CD1c-positive myeloid dendritic cell (primary cell): ENCODE results near the gene RIN3.
A peak's percentile ranks its signal among the peaks of the same experiment; 100 is the strongest.

Experiments
- DNase-seq: peaks from one replicate; pipeline ENCODE4 v3.0.0-alpha.2; 2016; ENCODE audit errors: extremely low spot score

The RIN3 gene

GRCh38 chr14:92646952-92647796, 133.6 kb downstream of the RIN3 start:
- no peak for DNase-seq

DNA sequence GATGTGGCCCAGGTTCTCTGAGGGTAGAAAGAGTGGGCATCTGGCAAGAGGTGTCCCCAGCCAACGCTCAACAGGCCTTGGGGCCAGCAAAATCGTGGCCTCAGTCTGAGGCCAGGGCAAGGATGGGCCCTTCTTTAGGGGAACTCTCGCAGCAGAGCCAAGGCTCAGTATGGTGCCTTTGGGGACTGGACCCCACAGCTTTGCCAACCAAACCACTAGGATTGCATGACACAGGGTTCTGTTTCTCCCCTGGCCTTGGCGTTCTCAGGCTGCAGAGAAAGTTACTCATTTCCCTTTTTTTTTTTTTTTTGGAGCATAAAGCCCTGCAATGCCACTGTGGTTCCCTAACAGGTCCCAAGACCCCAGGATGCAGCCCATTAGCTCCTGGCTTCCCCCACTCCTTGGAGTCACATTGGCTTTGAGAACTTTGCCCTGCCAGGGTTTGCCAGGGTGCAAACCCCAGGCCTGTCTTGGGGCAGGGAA, 134.3 kb downstream of the RIN3 start:
- peak; percentile 76 for DNase-seq

DNA sequence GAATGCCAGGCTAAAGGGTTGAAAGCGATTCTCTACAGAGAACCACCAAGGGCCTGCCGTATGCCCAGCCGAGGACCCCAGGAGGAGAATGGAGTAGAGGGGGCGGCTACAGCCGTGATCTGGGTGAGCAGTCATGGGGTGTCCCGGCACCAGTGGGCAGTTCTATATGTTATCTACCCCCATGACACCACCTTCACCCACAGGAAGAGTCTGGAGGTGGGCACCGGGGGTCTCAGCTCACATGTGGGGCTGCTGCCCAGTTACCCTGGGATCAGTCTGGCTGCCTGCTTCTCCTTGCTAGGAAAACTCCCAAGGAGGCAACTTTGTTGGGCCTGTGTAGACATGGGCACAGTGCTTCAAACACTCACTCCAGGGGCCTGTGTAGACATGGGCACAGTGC, 135.5 kb downstream of the RIN3 start:
- DNase-seq: no peak

DNA sequence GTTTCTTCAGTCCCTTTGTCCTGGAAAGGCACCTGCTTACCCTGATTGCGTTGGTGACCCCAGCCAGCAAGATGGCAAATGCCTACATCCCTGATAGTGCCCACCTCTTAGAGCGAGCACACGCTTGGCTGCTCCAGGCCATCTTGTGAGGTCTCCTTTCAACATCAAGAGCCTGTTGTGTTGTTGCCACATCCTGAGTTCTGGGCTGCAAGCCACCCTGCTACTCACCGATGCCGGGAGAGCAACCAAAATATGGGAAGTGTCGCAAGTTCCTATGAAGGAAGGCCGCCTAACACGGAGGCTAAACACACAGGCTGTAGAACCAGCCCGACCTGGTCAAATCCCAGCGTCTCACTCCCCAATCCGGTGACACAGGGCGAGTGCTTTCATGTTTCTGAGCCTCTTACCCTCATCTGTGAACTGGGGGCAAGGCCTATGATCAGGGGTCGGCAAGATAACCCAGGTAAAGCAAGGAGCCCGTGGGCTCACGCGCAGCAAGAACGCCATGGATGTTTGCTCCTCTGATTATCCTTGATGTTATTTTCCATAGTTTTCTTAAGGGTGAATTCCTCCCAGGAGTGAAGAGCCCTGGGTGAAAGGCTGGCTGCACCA, 136.5 kb downstream of the RIN3 start:
- peak; percentile 93 for DNase-seq

DNA sequence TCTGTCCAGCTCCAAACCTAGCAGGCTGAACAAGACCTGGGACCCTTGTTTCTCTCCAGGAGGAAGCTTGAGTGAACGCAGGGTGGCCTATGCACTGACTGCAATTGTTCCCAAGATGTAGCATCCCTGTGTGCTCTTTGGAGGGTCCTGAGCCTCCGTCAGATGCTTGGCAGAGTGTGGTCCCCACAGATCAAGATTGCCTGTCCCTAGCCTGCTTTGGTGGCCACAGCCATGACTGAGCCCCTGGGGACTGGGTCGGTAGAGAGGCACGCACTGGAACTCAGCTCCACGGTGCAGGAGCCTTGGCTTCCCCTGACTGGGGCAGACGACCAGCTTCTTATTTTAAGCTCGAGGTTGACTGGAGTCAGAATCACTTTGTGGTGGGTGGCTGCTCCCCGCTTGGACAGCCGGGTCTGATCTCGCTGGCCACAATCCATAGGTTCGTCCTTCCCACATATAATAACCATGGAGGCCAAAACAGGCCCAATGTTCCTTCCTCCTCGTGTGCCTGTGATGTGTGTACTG, 137.1 kb downstream of the RIN3 start:
- DNase-seq: no peak

DNA sequence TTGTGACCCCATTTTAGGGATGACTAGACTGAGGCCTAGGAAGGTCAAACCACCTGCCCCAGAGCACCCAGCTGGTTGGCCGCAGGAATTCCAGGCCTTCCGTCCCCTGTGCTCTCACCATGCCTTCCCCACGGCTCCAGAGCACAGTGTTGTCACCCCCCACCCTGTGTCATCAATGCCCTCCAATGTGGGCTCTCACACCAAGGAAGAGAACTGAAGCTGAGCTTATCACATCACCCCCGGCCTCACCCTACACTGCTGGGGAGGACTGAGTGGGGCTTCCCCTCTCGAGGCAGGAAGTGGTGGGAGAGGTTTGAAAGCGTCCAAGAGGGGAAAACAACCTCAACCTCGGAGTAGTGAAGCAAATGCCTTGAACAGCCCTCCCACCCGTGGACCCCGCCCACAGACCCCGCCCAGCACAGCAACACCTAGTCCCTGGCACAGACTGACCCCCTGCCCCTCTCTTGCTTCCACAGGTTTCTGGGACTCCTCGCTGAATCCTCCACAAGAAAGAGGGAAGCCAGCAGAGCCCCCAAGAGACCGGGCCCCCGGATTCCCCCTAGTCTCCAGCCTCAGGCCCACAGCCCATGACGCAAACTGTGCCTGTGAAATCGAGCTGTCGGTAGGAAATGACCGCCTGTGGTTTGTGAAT, 137.7 kb downstream of the RIN3 start:
- peak; percentile 92 for DNase-seq

GRCh38 chr14:92651758-92652406, 138.3 kb downstream of the RIN3 start:
- DNase-seq: peak; percentile 73

DNA sequence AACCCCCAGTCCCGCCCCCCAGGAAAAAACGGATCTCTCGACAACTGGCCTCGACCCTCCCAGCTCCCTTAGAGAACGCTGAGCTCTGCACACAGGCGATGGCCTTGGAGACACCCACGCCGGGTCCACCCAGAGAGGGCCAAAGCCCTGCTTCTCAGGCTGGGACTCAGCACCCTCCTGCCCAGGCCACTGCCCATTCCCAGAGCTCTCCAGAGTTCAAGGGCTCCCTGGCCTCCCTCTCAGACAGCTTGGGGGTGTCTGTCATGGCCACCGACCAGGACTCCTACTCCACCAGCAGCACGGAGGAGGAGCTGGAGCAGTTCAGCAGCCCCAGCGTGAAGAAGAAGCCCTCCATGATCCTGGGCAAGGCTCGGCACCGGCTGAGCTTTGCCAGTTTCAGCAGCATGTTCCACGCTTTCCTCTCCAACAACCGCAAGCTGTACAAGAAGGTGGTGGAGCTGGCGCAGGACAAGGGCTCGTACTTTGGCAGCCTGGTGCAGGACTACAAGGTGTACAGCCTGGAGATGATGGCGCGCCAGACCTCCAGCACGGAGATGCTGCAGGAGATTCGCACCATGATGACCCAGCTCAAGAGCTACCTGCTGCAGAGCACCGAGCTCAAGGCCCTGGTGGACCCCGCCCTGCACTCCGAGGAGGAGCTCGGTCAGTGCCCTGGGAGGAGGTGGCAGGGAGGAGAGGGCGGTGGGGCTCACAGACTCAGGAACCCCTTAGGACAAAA, 139.0 kb downstream of the RIN3 start:
- DNase-seq: peak; percentile 63

DNA sequence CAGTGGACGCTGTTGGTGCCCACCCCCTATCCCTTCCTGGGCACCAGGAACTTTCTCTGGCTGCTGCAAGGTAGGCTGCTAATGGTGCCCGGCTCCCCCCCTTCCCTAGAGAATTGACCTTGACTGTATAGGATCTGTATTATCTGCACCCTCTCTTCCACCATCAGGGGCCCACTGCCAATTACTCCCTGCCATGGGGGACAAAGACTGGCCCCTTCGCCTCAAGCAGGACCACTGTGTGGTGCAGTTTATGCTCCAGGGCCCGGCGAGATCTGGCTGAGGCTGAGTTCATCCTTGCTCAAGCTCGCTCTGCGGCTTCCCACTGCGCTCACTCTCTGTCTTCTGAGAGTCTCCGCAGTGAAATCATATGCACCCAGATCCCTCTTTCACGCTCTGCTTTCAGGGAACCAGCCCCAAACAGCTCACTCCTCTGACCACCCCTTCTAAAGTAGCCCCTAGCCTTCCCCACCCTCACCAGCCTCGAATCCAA, 139.6 kb downstream of the RIN3 start:
- DNase-seq: peak; percentile 45

- no peak for DNase-seq
Observed at GRCh38 chr14:92654239-92654901, 140.8 kb downstream of the RIN3 start.

GRCh38 chr14:92655419-92656201, 142.0 kb downstream of the RIN3 start:
- DNase-seq: peak; percentile 49

DNA sequence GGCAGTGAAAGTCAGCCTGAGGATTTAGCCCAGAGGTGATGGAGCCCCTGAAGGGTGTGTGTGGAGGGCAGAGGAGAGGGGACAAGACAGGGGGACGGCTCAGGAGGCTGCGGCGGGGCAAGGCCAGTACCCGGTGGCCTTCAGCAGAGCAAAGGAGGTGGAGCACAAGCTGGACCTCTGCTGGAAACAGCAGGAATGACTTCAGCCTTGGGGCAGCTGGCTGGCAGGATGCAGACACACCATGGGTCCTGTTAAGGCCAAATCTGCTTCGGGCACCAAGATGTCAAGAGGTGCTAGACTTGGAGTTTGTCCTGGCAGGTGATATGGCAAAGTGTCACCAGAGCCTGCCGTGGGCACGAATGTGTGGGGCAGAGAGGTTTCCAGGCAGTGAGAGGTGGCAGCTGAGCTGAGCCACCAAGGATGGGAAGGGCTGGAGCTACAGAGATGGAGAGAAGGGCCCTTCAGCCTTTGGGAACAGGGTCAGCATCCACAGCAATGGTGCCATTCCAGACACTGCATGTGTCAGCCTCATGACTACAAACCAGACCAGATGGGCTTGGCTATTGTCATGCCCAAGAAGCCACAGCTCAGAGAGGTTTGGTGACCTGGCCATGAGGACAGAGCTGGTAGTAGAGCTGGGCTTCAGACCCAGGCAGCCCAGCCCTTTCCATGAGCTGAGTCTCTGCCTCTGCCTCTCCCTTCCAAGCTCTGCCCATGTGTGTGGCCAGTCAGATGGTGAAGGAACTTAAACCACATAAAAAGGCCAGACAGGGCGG, 142.9 kb downstream of the RIN3 start:
- DNase-seq: peak; percentile 46

GRCh38 chr14:92657457-92658142, 144.0 kb downstream of the RIN3 start:
- DNase-seq: peak; percentile 94

GRCh38 chr14:92658160-92658559, 144.6 kb downstream of the RIN3 start:
- DNase-seq: no peak

GRCh38 chr14:92658684-92659083, 145.1 kb downstream of the RIN3 start:
- no peak for DNase-seq

- peak; percentile 93 for DNase-seq
Observed at GRCh38 chr14:92659765-92660561, 146.4 kb downstream of the RIN3 start.

- DNase-seq: no peak
Observed at GRCh38 chr14:92660571-92660970, 147.0 kb downstream of the RIN3 start.
